ENCODE results near the gene KRT8. TPM values are rescaled to one million over a fixed set of nuclear protein-coding genes. Genes with fewer than 3 reads are reported as not detected.
A peak's percentile ranks its signal among the peaks of the same experiment; 100 is the strongest.

The KRT8 gene
- total RNA-seq, 1 donor from 2014 or later, result 9.6 TPM

- ATAC-seq (no peak), DNase-seq (ENCODE audit: low spot score) (no peak)
- intact Hi-C loops (cut with DNase I), result no loop called here
These were observed 21.8 kb upstream of the KRT8 start for GRCh38 chr12:52926596-52927234.

GRCh38 chr12:52925717-52926595, 21.1 kb upstream of the KRT8 start:
- ATAC-seq (no peak), DNase-seq (ENCODE audit: low spot score) (no peak)
- intact Hi-C loops (cut with DNase I), result no loop called here

GRCh38 chr12:52924764-52925716, 20.2 kb upstream of the KRT8 start:
- ATAC-seq (no peak), DNase-seq (ENCODE audit: low spot score) (no peak)
- intact Hi-C loops (cut with DNase I), result no loop called here

- intact Hi-C loops (cut with DNase I), result no loop called here
- ATAC-seq, result no peak
- no peak for DNase-seq (ENCODE audit: low spot score)
These were observed 16.8 kb upstream of the KRT8 start for GRCh38 chr12:52921488-52922165.

GRCh38 chr12:52920937-52921336, 16.1 kb upstream of the KRT8 start:
- intact Hi-C loops (cut with DNase I), result no loop called here
- DNase-seq (ENCODE audit: low spot score) (no peak), ATAC-seq (no peak)

- no peak for DNase-seq (ENCODE audit: low spot score)
- no peak for ATAC-seq
- intact Hi-C loops (cut with DNase I), result no loop called here
These were observed 13.9 kb upstream of the KRT8 start for GRCh38 chr12:52918784-52919183.

- ATAC-seq, result no peak
- intact Hi-C loops (cut with DNase I), result no loop called here
- no peak for DNase-seq (ENCODE audit: low spot score)
These were observed 13.5 kb upstream of the KRT8 start for GRCh38 chr12:52918351-52918750.

- ATAC-seq, result no peak
- DNase-seq (ENCODE audit: low spot score), result no peak
- intact Hi-C loops (cut with DNase I), result no loop called here
These were observed 12.9 kb upstream of the KRT8 start for GRCh38 chr12:52917800-52918199.

- ATAC-seq (no peak), DNase-seq (ENCODE audit: low spot score) (no peak)
- intact Hi-C loops (cut with DNase I), result no loop called here
These were observed 11.3 kb upstream of the KRT8 start for GRCh38 chr12:52916216-52916615.

GRCh38 chr12:52915637-52916036, 10.8 kb upstream of the KRT8 start:
- DNase-seq (ENCODE audit: low spot score) (no peak), ATAC-seq (no peak)
- intact Hi-C loops (cut with DNase I), result no loop called here

GRCh38 chr12:52914576-52915121, 9.8 kb upstream of the KRT8 start:
- DNase-seq (ENCODE audit: low spot score) (no peak), ATAC-seq (no peak)
- intact Hi-C loops (cut with DNase I), result no loop called here

- intact Hi-C loops (cut with DNase I), result no loop called here
- no peak for ATAC-seq
These were observed 8.6 kb upstream of the KRT8 start for GRCh38 chr12:52913431-52913821.

GRCh38 chr12:52912711-52913430, 8.0 kb upstream of the KRT8 start:
- intact Hi-C loops (cut with DNase I), result no loop called here
- no peak for DNase-seq (ENCODE audit: low spot score)
- ATAC-seq, result no peak

More at GRCh38 chr12:52913431-52913821, 8.6 kb upstream of the KRT8 start:
- no peak for DNase-seq (ENCODE audit: low spot score)

- ATAC-seq (no peak), DNase-seq (ENCODE audit: low spot score) (no peak)
- intact Hi-C loops (cut with DNase I), result no loop called here
These were observed 5.5 kb upstream of the KRT8 start for GRCh38 chr12:52910248-52910883.

- no peak for DNase-seq (ENCODE audit: low spot score)
- intact Hi-C loops (cut with DNase I), result no loop called here
- no peak for ATAC-seq
These were observed 4.9 kb upstream of the KRT8 start for GRCh38 chr12:52909796-52910195.

- DNase-seq (ENCODE audit: low spot score) (no peak), ATAC-seq (no peak)
- intact Hi-C loops (cut with DNase I), result no loop called here
These were observed 4.5 kb upstream of the KRT8 start for GRCh38 chr12:52909331-52909730.

GRCh38 chr12:52907092-52907810, 2.4 kb upstream of the KRT8 start:
- DNase-seq (ENCODE audit: low spot score) (peak; percentile 75), ATAC-seq (no peak)
- intact Hi-C loops (cut with DNase I), result no loop called here
